PC-3 (cell line): ENCODE data around the gene PCDH1. TPM values are rescaled to one million over a fixed set of nuclear protein-coding genes. Genes with fewer than 3 reads are reported as not detected.
A peak's percentile ranks its signal among the peaks of the same experiment; 100 is the strongest.

Experiments
- ATAC-seq: fragments of 200-7000 bp; cut with Tn5 transposase; 2 replicates; pipeline ENCODE4 v1.9.1; 2020; ENCODE audit warnings: mild to moderate bottlenecking, moderate library complexity
- BruUV-seq: library from RNA; stranded (reverse); fragments of 400-500 nt; replicated peaks from 2 replicates; lab custom pipeline; 2021; lab: Mats Ljungman, UMichigan
- CTCF ChIA-PET: fragments of 300-600 bp; sonication (Branson Sonifier 250); formaldehyde crosslinking; loops from one replicate; lab custom pipeline; 2022; ENCODE audit warnings: antibody characterized with exemption; lab: Charles Lee
- POLR2A ChIA-PET: fragments of 300-600 bp; sonication (Branson Sonifier 250); formaldehyde crosslinking; loops from one replicate; lab custom pipeline; 2022; ENCODE audit warnings: antibody characterized with exemption; ENCODE audit not compliant: unreplicated experiment; lab: Charles Lee
- DNase-seq: peaks from one replicate; pipeline ENCODE4 v3.0.0-alpha.2; 2015
- H2AFZ ChIP-seq: fragments of 300-600 bp; sonication (generic); 2 replicates; pipeline ENCODE4 v1.6.0; 2016; ENCODE audit warnings: antibody characterized with exemption, low read length
- H3F3A ChIP-seq: fragments of 300-600 bp; sonication (generic); one replicate; pipeline ENCODE4 v1.6.0; 2017; ENCODE audit warnings: antibody characterized with exemption, low read length, control low read depth, mild to moderate bottlenecking; ENCODE audit not compliant: unreplicated experiment
- H3K27ac ChIP-seq: fragments of 300-600 bp; sonication (generic); 2 replicates; pipeline ENCODE4 v1.5.1; 2016; ENCODE audit warnings: mild to moderate bottlenecking, low read length
- H3K27me3 ChIP-seq: fragments of 300-600 bp; sonication (generic); 2 replicates; pipeline ENCODE4 v1.6.1; 2016; ENCODE audit warnings: low read length, mixed read lengths
- H3K36me3 ChIP-seq: fragments of 300-600 bp; sonication (generic); 2 replicates; pipeline ENCODE4 v1.6.1; 2016; ENCODE audit warnings: low read depth, mixed run types, low read length, mixed read lengths
- H3K4me1 ChIP-seq: fragments of 300-600 bp; sonication (generic); 2 replicates; pipeline ENCODE4 v1.5.1; 2016; ENCODE audit warnings: low read length; ENCODE audit not compliant: insufficient read depth
- H3K4me2 ChIP-seq: fragments of 300-600 bp; sonication (generic); 2 replicates; pipeline ENCODE4 v1.6.0; 2016; ENCODE audit warnings: low read length
- H3K4me3 ChIP-seq: fragments of 300-600 bp; sonication (generic); 2 replicates; pipeline ENCODE4 v1.5.1; 2016; ENCODE audit warnings: mild to moderate bottlenecking, low read length, mixed read lengths
- H3K79me2 ChIP-seq: fragments of 300-600 bp; sonication (generic); 2 replicates; pipeline ENCODE4 v1.6.1; 2017; ENCODE audit warnings: low read length, mixed read lengths
- H3K9ac ChIP-seq: fragments of 300-600 bp; sonication (generic); 2 replicates; pipeline ENCODE4 v1.6.0; 2016; ENCODE audit warnings: mild to moderate bottlenecking, low read length
- H3K9me2 ChIP-seq: fragments of 300-600 bp; sonication (generic); replicated peaks from 2 replicates; pipeline ENCODE4 v1.6.1; 2016; ENCODE audit warnings: mixed run types, low read length, mixed read lengths
- H3K9me3 ChIP-seq: fragments of 300-600 bp; sonication (generic); 2 replicates; pipeline ENCODE4 v1.6.1; 2016; ENCODE audit warnings: low read length, mixed read lengths
- H4K20me1 ChIP-seq: fragments of 300-600 bp; sonication (generic); 2 replicates; pipeline ENCODE4 v1.6.1; 2016; ENCODE audit warnings: low read length, mixed read lengths
- CTCF ChIP-seq: fragments of 300-600 bp; sonication (generic); conservative IDR thresholded peaks from 2 replicates; pipeline ENCODE4 v1.5.1; 2017; ENCODE audit warnings: antibody characterized with exemption, low read depth, mild to moderate bottlenecking, low read length
- EZH2 ChIP-seq: fragments of 300-600 bp; sonication (generic); IDR thresholded peaks from one replicate; pipeline ENCODE4 v1.6.1; 2017; ENCODE audit warnings: antibody characterized with exemption, mild to moderate bottlenecking, low read length; ENCODE audit not compliant: unreplicated experiment
- EZH2phosphoT487 ChIP-seq: fragments of 300-600 bp; sonication (generic); IDR thresholded peaks from 2 replicates; pipeline ENCODE4 v1.6.1; 2018; ENCODE audit warnings: mild to moderate bottlenecking, antibody characterized with exemption, low read length, borderline replicate concordance
- intact Hi-C: fragments of 100-400 bp; cut with micrococcal nuclease; formaldehyde crosslinking; loops from 2 replicates; pipeline ENCODE4 v1.9.0; 2023
- total RNA-seq: library from RNA; depleted of rRNA; stranded (reverse); fragments of >200 nt; gene quantifications from 2 replicates; pipeline ENCODE4 v1.2.3, GENCODE V29; 2014

Gene PCDH1
- total RNA-seq, 1 experiment from 2014 or later: 55.8 TPM

GRCh38 chr5:141815051-141815795 is 63.0 kb downstream of the PCDH1 start:
- Histone ChIP-seq H3K27ac (no peak overlapping the region), H3K4me2 (no peak overlapping the region), H2AFZ (no peak overlapping the region), H3K4me1 (no peaks in the 10 kb centered on the region), H3F3A (no peaks in the 10 kb centered on the region), H3K27me3 (no peaks in the 10 kb centered on the region), H3K9me2 (no peaks in the 10 kb centered on the region), H3K79me2 (no peaks in the 10 kb centered on the region), H3K36me3 (no peaks in the 10 kb centered on the region), H3K9me3 (no peaks in the 10 kb centered on the region), H4K20me1 (no peaks in the 10 kb centered on the region), H3K9ac (no peak overlapping the region), H3K4me3 (no peak overlapping the region)
- POLR2A ChIA-PET: no interaction called here
- no peak for TF ChIP-seq CTCF
- no peak for TF ChIP-seq EZH2
- no peak for TF ChIP-seq EZH2phosphoT487
- CTCF ChIA-PET: interaction anchor here (0.5 to 0.6 kb wide), 2 partner anchors 11 to 96 kb away, joined by 3 to 4 read pairs; no protein-coding TSS in a partner anchor
- intact Hi-C loops: loop anchor here (10.0 kb wide), 1 partner anchor 60 kb away; the partner anchor contains the start of gene PCDH1
- BruUV-seq: no TSS peak
- DNase-seq: no peak
- no peak for ATAC-seq

- ATAC-seq (peak; percentile 87), DNase-seq (peak; percentile 64)
- Histone ChIP-seq H3K79me2 (no peaks in the 10 kb centered on the region), H4K20me1 (no peaks in the 10 kb centered on the region), H2AFZ (no peak overlapping the region), H3K9ac (no peak overlapping the region), H3K27ac (no peak overlapping the region), H3K9me3 (no peaks in the 10 kb centered on the region), H3K4me2 (no peak overlapping the region), H3F3A (no peaks in the 10 kb centered on the region), H3K9me2 (no peaks in the 10 kb centered on the region), H3K36me3 (no peaks in the 10 kb centered on the region), H3K4me3 (no peak overlapping the region), H3K27me3 (no peaks in the 10 kb centered on the region), H3K4me1 (no peaks in the 10 kb centered on the region)
- TF ChIP-seq CTCF (peak; percentile 71), EZH2 (no peak)
- intact Hi-C loops: loop anchor here (5.0 to 10.0 kb wide), 2 partner anchors 60 to 112 kb away; partner anchors contain the start of gene PCDH1
- no TSS peak for BruUV-seq
- CTCF ChIA-PET: no interaction called here
- POLR2A ChIA-PET: no interaction called here
Measured at GRCh38 chr5:141814064-141814964, 63.9 kb downstream of the PCDH1 start.
